Activated naive CD4-positive, alpha-beta T cell treated with anti-CD3 and anti-CD28 coated beads, Interleukin-2, amount 50 U/mL, for 24 hours (primary cell): ENCODE results near the gene ACACA.
"Not testable (repeated sequence)": the region's sequence is repeated elsewhere in the genome, so short reads cannot be mapped to it uniquely, and the experiment has no call there.

Experiments
- H3K27ac Mint-ChIP-seq: one replicate; pipeline ENCODE4 v1.8.0; 2021; ENCODE audit warnings: mild to moderate bottlenecking, mixed read lengths
- H3K27me3 Mint-ChIP-seq: one replicate; pipeline ENCODE4 v1.8.0; 2021; ENCODE audit warnings: mixed read lengths
- H3K36me3 Mint-ChIP-seq: one replicate; pipeline ENCODE4 v1.8.0; 2021; ENCODE audit warnings: mixed read lengths
- H3K4me1 Mint-ChIP-seq: one replicate; pipeline ENCODE4 v1.8.0; 2021; ENCODE audit warnings: mixed read lengths
- H3K4me3 Mint-ChIP-seq: one replicate; pipeline ENCODE4 v1.8.0; 2021; ENCODE audit warnings: mild to moderate bottlenecking, mixed read lengths
- H3K9me3 Mint-ChIP-seq: one replicate; pipeline ENCODE4 v1.8.0; 2021; ENCODE audit warnings: mixed read lengths

The ACACA gene

GRCh38 chr17:37089956-37090355, 316.7 kb downstream of the ACACA start:
- peaks cover 18% of the 10 kb centered on the region for H3K36me3 Mint-ChIP-seq
- H3K4me1 Mint-ChIP-seq, result peaks cover 42% of the 10 kb centered on the region
- no peaks in the 10 kb centered on the region for H3K27me3 Mint-ChIP-seq
- H3K4me3 Mint-ChIP-seq, result peak overlapping the region; percentile 13
- no peaks in the 10 kb centered on the region for H3K9me3 Mint-ChIP-seq
- H3K27ac Mint-ChIP-seq, result peak overlapping the region; percentile 81

GRCh38 chr17:37088913-37089312, 317.7 kb downstream of the ACACA start:
- H3K27ac Mint-ChIP-seq, result no peak overlapping the region
- peaks cover 16% of the 10 kb centered on the region for H3K36me3 Mint-ChIP-seq
- no peaks in the 10 kb centered on the region for H3K9me3 Mint-ChIP-seq
- H3K27me3 Mint-ChIP-seq, result no peaks in the 10 kb centered on the region
- H3K4me3 Mint-ChIP-seq, result no peak overlapping the region
- H3K4me1 Mint-ChIP-seq, result peaks cover 39% of the 10 kb centered on the region

GRCh38 chr17:37088459-37088858, 318.2 kb downstream of the ACACA start:
- peaks cover 16% of the 10 kb centered on the region for H3K36me3 Mint-ChIP-seq
- H3K27ac Mint-ChIP-seq, result no peak overlapping the region
- no peak overlapping the region for H3K4me3 Mint-ChIP-seq
- peaks cover 39% of the 10 kb centered on the region for H3K4me1 Mint-ChIP-seq
- no peaks in the 10 kb centered on the region for H3K27me3 Mint-ChIP-seq
- H3K9me3 Mint-ChIP-seq, result no peaks in the 10 kb centered on the region

- Mint-ChIP-seq H3K36me3 (peaks cover 16% of the 10 kb centered on the region), H3K4me1 (peaks cover 39% of the 10 kb centered on the region), H3K4me3 (peak overlapping the region; percentile 16), H3K9me3 (no peaks in the 10 kb centered on the region), H3K27ac (peak overlapping the region; percentile 4), H3K27me3 (no peaks in the 10 kb centered on the region)
Measured at GRCh38 chr17:37087683-37088082, 319.0 kb downstream of the ACACA start.

DNA sequence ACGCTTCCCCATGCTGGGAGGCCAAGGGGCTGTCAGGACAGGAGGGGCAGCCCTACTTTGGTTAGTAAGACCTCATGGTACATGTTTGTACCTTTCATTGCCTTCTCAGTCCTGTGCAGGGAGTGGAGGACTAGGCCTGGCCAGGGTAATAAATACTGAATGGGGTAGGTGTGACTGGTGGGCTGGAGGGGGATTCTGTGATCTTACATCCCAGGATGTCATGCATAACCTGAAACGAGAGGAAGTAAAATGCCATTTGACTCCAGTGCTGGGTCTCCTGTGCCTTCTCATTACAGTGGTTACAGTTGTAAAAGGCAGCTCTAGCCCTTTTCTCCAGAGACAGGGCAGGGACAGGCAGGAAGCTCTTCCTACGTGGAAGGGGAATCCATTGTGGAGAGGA, 319.7 kb downstream of the ACACA start:
- Mint-ChIP-seq H3K27ac (no peak overlapping the region), H3K36me3 (peaks cover 16% of the 10 kb centered on the region), H3K27me3 (no peaks in the 10 kb centered on the region), H3K4me1 (peaks cover 39% of the 10 kb centered on the region), H3K4me3 (no peak overlapping the region), H3K9me3 (no peaks in the 10 kb centered on the region)

DNA sequence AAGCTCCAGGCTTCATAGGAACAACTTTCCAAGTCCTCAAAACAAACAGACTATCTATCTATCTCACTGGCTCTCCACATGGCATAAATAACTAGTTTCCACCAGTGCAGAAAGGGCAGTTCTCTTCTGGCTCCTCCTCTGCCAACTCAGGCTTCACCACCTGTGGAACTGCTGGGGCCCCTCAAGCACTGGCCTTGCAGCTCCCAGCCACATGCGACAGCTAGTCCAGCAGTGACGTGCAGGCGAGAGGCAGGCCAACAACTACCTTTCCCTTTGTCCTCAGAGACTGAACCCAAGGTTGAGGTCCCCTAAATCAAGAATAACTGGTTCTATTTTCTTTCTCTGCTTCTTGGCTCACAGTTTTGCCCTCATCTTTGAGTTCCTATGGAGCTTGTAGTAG, 320.3 kb downstream of the ACACA start:
- H3K4me1 Mint-ChIP-seq, result peaks cover 39% of the 10 kb centered on the region
- no peak overlapping the region for H3K27ac Mint-ChIP-seq
- no peaks in the 10 kb centered on the region for H3K9me3 Mint-ChIP-seq
- peaks cover 16% of the 10 kb centered on the region for H3K36me3 Mint-ChIP-seq
- no peaks in the 10 kb centered on the region for H3K27me3 Mint-ChIP-seq
- no peak overlapping the region for H3K4me3 Mint-ChIP-seq

DNA sequence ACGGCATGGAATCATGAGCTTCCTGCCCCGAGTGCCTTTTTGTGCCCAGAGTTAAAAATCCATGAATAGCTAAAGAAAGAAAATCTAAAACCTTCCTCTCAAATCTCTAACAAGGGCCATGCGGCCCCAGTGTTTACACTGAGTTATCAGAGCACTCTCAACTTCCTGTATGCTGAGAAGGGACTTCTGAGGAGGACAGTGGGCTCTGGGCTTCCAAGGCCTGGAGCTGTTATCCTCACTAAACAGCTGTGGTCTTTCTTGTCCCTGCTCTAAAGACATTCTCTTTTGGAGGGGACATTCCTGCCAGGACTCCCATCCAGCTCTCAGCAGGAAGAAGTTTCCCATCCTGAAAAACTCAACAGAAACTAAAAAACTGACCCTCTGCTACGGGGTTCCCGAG, 322.3 kb downstream of the ACACA start:
- H3K27ac Mint-ChIP-seq, result no peak overlapping the region
- peaks cover 2% of the 10 kb centered on the region for H3K27me3 Mint-ChIP-seq
- no peak overlapping the region for H3K4me3 Mint-ChIP-seq

GRCh38 chr17:37083456-37083855, 323.2 kb downstream of the ACACA start:
- Mint-ChIP-seq H3K27me3 (peaks cover 2% of the 10 kb centered on the region), H3K4me3 (no peak overlapping the region), H3K27ac (no peak overlapping the region), H3K9me3 (peaks cover 7% of the 10 kb centered on the region), H3K4me1 (peaks cover 10% of the 10 kb centered on the region), H3K36me3 (peaks cover 21% of the 10 kb centered on the region)

More for the DNA sequence above, 322.3 kb downstream of the ACACA start:
- H3K4me1 Mint-ChIP-seq, result peaks cover 19% of the 10 kb centered on the region
- H3K36me3 Mint-ChIP-seq, result peaks cover 20% of the 10 kb centered on the region
- peaks cover 5% of the 10 kb centered on the region for H3K9me3 Mint-ChIP-seq

DNA sequence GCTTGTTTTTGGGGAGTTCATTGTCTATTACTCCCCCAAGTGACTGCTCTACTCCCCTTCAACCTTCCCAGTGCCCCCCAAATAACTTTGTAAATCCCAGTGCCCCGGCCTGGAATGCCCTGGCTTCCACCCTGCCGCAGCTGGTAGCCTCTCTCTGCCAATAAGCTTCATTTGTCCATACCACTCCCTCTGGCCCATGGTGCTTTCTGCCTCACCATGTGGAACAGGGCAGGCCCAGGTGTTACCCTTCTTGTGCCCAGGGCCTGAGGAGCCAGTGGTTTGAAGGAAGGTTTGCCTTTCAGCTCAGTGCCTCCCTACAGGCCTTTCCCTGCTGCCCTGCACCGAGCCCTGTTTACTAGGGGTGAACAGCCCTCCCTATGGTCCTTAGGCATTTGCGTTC, 323.7 kb downstream of the ACACA start:
- Mint-ChIP-seq H3K4me1 (peaks cover 5% of the 10 kb centered on the region), H3K4me3 (no peak overlapping the region), H3K36me3 (peaks cover 19% of the 10 kb centered on the region), H3K27ac (peak overlapping the region; percentile 51), H3K27me3 (peaks cover 2% of the 10 kb centered on the region), H3K9me3 (peaks cover 7% of the 10 kb centered on the region)

DNA sequence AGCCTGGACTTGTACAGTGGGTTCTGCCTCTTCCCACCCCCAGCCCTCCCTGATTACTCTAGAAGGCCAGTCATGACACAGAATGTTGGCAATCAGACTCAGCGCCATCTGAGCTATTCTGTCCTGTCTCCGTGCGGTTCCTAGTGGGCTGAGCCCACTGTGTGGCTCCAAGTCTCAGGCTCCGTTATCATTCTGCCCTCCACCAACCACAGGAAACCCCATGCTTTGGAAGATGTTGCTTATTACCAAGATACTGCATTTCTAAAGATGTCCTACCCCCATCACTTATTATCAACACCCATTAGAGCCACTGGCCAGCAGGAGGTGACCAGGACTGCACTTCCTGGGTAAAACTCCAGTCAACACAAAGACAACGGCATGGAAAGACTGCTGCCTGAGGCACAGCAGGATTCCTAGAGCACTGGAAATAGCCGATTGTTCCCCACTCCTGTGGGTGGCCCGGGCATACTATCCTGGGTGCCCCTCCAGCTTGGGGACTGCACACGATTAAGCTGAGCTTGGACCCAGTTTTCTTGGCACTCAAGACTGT, 324.2 kb downstream of the ACACA start:
- no peak overlapping the region for H3K27ac Mint-ChIP-seq
- no peaks in the 10 kb centered on the region for H3K4me1 Mint-ChIP-seq
- H3K36me3 Mint-ChIP-seq, result peaks cover 13% of the 10 kb centered on the region
- H3K9me3 Mint-ChIP-seq, result peaks cover 7% of the 10 kb centered on the region
- no peak overlapping the region for H3K4me3 Mint-ChIP-seq
- peaks cover 2% of the 10 kb centered on the region for H3K27me3 Mint-ChIP-seq

DNA sequence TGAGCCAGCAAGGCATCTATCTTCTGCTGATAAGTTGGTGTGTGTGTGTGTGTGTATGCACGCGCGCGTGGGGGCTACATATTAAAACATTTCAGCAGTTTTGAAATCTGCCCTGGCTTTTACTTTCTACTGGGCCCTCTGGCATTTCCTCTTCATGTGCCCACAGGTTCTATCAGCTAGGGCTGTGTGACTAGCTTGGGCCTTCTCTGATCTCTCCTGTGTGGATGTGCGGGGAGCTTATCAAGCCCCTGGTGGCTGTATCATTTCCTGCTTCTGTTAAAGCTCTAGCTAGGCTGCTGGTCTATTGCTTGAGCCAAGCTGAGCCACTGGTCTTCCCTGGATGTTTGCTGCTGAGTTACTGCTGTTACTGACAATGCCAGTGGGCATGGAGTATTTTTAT, 325.3 kb downstream of the ACACA start:
- peaks cover 8% of the 10 kb centered on the region for H3K36me3 Mint-ChIP-seq
- no peak overlapping the region for H3K27ac Mint-ChIP-seq
- peaks cover 7% of the 10 kb centered on the region for H3K9me3 Mint-ChIP-seq
- H3K4me3 Mint-ChIP-seq, result no peak overlapping the region
- peaks cover 2% of the 10 kb centered on the region for H3K27me3 Mint-ChIP-seq
- no peaks in the 10 kb centered on the region for H3K4me1 Mint-ChIP-seq

- no peak overlapping the region for H3K27ac Mint-ChIP-seq
- no peak overlapping the region for H3K4me3 Mint-ChIP-seq
- H3K36me3 Mint-ChIP-seq, result peaks cover 5% of the 10 kb centered on the region
- H3K4me1 Mint-ChIP-seq, result no peaks in the 10 kb centered on the region
- peaks cover 2% of the 10 kb centered on the region for H3K27me3 Mint-ChIP-seq
- H3K9me3 Mint-ChIP-seq, result peaks cover 7% of the 10 kb centered on the region
Measured at GRCh38 chr17:37079735-37080134, 326.9 kb downstream of the ACACA start.

GRCh38 chr17:37079065-37079708, 327.4 kb downstream of the ACACA start:
- Mint-ChIP-seq H3K27ac (no peak overlapping the region), H3K4me1 (no peaks in the 10 kb centered on the region), H3K4me3 (no peak overlapping the region), H3K9me3 (peaks cover 7% of the 10 kb centered on the region), H3K27me3 (peaks cover 2% of the 10 kb centered on the region), H3K36me3 (peaks cover 5% of the 10 kb centered on the region)

DNA sequence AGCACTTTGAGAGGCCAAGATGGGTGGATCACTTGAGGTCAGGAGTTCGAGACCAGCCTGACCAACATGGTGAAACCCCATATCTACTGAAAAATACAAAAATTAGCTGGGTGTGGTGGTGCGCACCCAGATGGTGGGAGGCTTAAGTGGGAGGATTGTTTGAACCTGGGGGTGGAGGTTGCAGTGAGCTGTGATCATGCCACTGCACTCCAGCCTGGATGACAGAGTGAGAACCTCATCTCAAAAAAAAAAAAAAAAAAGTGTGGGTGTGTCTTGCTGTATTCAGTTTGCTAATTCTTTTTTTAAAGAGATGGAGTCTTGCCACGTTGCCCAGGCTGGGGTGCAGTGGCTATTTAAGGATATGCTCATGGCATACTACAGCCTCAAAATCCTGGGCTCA, 333.2 kb downstream of the ACACA start:
- not testable (repeated sequence) for H3K4me1 Mint-ChIP-seq, H3K36me3 Mint-ChIP-seq, H3K9me3 Mint-ChIP-seq, H3K4me3 Mint-ChIP-seq, H3K27ac Mint-ChIP-seq, H3K27me3 Mint-ChIP-seq

DNA sequence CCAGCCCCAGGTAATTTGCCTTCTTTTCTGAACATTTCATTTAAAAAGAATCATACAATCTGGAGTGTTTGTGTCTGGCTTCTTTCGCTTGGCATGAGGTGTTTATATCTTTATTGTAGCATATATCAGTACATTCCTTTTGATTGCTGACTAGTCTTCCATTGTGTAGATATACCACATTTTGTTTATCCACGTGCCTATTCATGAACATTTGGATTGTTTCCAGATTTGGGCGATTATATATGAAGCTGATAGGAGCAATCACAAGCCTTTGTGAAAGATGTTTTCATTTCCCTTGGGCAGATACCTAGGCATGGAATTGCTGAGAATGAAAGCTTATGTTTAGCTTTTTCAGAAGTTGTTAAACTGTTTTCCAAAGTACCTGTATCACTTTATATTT, 337.5 kb downstream of the ACACA start:
- Mint-ChIP-seq H3K27me3 (no peaks in the 10 kb centered on the region), H3K4me3 (no peak overlapping the region), H3K4me1 (no peaks in the 10 kb centered on the region), H3K36me3 (no peaks in the 10 kb centered on the region), H3K9me3 (no peaks in the 10 kb centered on the region), H3K27ac (no peak overlapping the region)

GRCh38 chr17:37068266-37068665, 338.4 kb downstream of the ACACA start:
- Mint-ChIP-seq H3K9me3 (no peaks in the 10 kb centered on the region), H3K4me1 (no peaks in the 10 kb centered on the region), H3K27me3 (no peaks in the 10 kb centered on the region), H3K36me3 (no peaks in the 10 kb centered on the region), H3K4me3 (no peak overlapping the region), H3K27ac (no peak overlapping the region)
